ENCODE data around the gene KIF21A. TPM values are rescaled to one million over a fixed set of nuclear protein-coding genes. Genes with fewer than 3 reads are reported as not detected.

KIF21A gene
- total and polyA plus RNA-seq, 3 donors from 2014 or later = 13.3 to 89.2 (median 70.2) TPM

DNA sequence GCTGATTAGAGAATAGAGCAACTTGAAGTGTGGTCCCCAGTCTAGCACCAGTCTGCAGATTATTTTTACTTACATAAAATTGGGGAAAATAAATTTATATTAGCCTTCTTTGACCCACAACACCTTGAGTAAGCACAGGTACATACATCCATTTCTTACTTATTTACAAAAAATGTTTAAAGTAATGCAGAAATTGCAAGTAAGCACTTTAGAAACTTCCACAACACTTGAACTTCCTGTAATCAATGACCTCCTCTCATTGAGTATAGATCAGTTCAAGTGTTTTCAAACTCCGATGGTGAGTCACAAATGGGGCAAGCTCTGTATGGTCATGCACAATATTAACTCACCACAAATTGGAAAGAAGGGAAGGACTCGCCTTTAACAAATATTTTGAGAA lies 83.3 kb downstream of the KIF21A start:
- Histone ChIP-seq H3K4me3 (no peak overlapping the region), H3K27me3 (no peaks in the 10 kb centered on the region)
- 93 to 98% methylated on average over 2 of the region's 2 CpGs for WGBS, 2 donors

DNA sequence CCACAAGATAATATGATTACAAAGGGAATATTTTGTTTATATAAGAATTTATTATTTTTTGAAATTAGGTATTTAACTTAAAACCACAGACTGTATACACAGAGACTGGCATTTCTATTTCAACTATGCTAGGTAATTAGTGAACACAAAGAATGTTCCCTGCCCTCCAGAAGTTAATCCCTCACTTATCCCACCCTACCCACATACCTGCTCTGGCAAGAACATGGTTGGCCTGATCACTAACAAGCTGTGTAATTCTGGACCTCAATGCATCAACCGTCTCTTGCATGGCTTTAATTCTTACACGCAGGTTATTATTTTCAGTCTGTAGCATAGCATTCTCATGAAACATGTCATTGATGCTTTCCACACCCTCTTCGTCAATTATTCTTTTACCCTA lies 85.9 kb downstream of the KIF21A start:
- TF ChIP-seq, protein P1, sequence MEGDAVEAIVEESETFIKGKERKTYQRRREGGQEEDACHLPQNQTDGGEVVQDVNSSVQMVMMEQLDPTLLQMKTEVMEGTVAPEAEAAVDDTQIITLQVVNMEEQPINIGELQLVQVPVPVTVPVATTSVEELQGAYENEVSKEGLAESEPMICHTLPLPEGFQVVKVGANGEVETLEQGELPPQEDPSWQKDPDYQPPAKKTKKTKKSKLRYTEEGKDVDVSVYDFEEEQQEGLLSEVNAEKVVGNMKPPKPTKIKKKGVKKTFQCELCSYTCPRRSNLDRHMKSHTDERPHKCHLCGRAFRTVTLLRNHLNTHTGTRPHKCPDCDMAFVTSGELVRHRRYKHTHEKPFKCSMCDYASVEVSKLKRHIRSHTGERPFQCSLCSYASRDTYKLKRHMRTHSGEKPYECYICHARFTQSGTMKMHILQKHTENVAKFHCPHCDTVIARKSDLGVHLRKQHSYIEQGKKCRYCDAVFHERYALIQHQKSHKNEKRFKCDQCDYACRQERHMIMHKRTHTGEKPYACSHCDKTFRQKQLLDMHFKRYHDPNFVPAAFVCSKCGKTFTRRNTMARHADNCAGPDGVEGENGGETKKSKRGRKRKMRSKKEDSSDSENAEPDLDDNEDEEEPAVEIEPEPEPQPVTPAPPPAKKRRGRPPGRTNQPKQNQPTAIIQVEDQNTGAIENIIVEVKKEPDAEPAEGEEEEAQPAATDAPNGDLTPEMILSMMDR (IDR thresholded peaks at IDR 0.05) = no peak
- TF ChIP-seq POLR2A (IDR thresholded peaks at IDR 0.05) = no peak
- WGBS, 2 donors = 94 to 98% methylated on average over 3 of the region's 3 CpGs
- no peaks in the 10 kb centered on the region for H3K4me1 ChIP-seq
- no peaks in the 10 kb centered on the region for H3K27me3 ChIP-seq
- H3K36me3 ChIP-seq (ENCODE audit: low read depth, missing control alignments) = no peaks in the 10 kb centered on the region
- no peak overlapping the region for H3K27ac ChIP-seq
- no peaks in the 10 kb centered on the region for H3K9me3 ChIP-seq
- intact Hi-C loops (cut with DNase I; ENCODE audit: low total_unique reads) = no loop called here
- no peak for DNase-seq
- no peak overlapping the region for H3K4me3 ChIP-seq

More for the DNA sequence above, 83.3 kb downstream of the KIF21A start:
- intact Hi-C loops (cut with DNase I; ENCODE audit: low total_unique reads) = no loop called here
- Histone ChIP-seq H3K9me3 (no peaks in the 10 kb centered on the region), H3K27ac (no peak overlapping the region), H3K4me1 (no peaks in the 10 kb centered on the region), H3K36me3 (ENCODE audit: low read depth, missing control alignments) (no peaks in the 10 kb centered on the region)
- DNase-seq = no peak
- no peak for TF ChIP-seq POLR2A (IDR thresholded peaks at IDR 0.05)
- TF ChIP-seq, protein P1 (IDR thresholded peaks at IDR 0.05) = no peak

DNA sequence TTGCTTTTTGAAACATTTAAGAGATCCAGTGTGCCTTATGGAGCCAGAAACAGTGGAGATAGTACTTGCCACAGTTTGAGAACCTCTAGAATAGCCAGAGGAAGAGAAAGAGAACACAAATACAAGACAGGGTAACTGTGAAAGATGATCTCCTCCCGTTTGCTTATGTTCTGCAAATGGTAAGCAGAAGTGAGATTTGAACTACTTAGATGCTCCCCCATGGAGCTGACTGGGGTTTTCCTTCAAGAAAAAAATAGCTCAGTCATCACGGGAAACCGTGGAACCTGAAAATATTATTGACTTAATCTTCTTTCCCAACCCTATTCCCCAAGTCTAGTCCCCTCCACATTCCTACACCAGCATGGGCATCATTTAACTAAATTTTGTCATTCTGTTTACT lies 87.1 kb downstream of the KIF21A start:
- intact Hi-C loops (cut with DNase I; ENCODE audit: low total_unique reads) = no loop called here
- 87 to 91% methylated on average over 3 of the region's 3 CpGs for WGBS, 2 donors
- no peak for TF ChIP-seq POLR2A (IDR thresholded peaks at IDR 0.05)

DNA sequence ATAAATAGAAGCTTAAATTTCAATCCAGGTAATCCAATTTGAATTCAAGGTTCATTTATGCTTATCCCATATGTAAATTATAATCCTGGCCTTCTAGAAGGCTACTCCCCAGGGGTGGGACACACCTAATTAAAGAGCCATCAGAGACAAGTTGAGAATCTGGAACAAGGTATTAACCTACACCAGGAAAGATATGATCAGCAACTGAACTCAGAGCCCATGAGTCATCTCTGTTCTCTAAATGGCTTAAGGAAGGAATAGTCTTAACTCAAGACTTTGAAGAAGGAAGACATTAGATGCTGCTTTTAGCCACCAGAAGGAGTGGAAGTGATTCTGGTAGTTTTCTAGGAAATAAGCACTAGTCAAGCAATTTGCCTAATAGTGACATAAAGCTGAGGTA lies 88.0 kb downstream of the KIF21A start:
- intact Hi-C loops (cut with DNase I; ENCODE audit: low total_unique reads) = no loop called here
- Histone ChIP-seq H3K9me3 (no peaks in the 10 kb centered on the region), H3K4me1 (no peaks in the 10 kb centered on the region), H3K4me3 (no peak overlapping the region), H3K36me3 (ENCODE audit: low read depth, missing control alignments) (no peaks in the 10 kb centered on the region), H3K27me3 (no peaks in the 10 kb centered on the region), H3K27ac (no peak overlapping the region)
- TF ChIP-seq, protein P1 (IDR thresholded peaks at IDR 0.05) = no peak
- TF ChIP-seq POLR2A (IDR thresholded peaks at IDR 0.05) = no peak
- DNase-seq = no peak

More for the DNA sequence above, 87.1 kb downstream of the KIF21A start:
- H3K4me3 ChIP-seq = no peak overlapping the region
- no peak overlapping the region for H3K27ac ChIP-seq
- DNase-seq = no peak
- no peaks in the 10 kb centered on the region for H3K9me3 ChIP-seq
- H3K27me3 ChIP-seq = no peaks in the 10 kb centered on the region
- no peaks in the 10 kb centered on the region for H3K4me1 ChIP-seq
- no peaks in the 10 kb centered on the region for H3K36me3 ChIP-seq (ENCODE audit: low read depth, missing control alignments)

DNA sequence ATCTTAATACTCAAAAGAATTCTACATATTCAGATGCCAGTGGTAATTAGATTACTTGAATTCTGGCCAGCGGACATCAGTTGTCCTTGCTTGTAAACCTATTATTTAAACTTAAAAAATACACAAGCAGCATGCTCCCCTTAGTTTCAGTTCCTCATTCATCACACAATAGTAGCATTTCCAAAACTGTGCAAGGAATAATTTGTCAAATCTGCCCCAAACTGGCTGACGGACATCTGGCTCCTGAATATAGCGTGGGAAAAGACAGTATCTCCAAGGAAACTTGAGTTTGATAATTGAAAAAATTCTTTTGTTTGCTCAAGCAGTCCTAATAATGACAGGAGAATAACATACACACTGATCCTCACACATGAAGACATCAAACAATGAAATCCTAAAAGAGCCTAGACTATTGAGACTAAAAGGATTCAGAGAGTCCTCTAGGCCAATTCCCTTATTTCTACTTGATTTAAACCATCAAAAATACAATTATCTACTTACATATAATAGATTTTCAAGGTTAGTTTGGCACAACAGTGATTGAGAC lies 90.4 kb downstream of the KIF21A start:
- no peaks in the 10 kb centered on the region for H3K27me3 ChIP-seq
- no peaks in the 10 kb centered on the region for H3K9me3 ChIP-seq
- no peak overlapping the region for H3K4me3 ChIP-seq
- no peak overlapping the region for H3K27ac ChIP-seq
- no peaks in the 10 kb centered on the region for H3K36me3 ChIP-seq (ENCODE audit: low read depth, missing control alignments)
- WGBS, 2 donors = 92 to 93% methylated on average over 3 of the region's 3 CpGs
- intact Hi-C loops (cut with DNase I; ENCODE audit: low total_unique reads) = no loop called here
- H3K4me1 ChIP-seq = no peaks in the 10 kb centered on the region
- no peak for TF ChIP-seq POLR2A (IDR thresholded peaks at IDR 0.05)
- TF ChIP-seq, protein P1 (IDR thresholded peaks at IDR 0.05) = no peak
- DNase-seq = no peak

All from testis (tissue), 3 donors.